ENCODE measurements around the gene FAM120A.

Gene FAM120A

DNA sequence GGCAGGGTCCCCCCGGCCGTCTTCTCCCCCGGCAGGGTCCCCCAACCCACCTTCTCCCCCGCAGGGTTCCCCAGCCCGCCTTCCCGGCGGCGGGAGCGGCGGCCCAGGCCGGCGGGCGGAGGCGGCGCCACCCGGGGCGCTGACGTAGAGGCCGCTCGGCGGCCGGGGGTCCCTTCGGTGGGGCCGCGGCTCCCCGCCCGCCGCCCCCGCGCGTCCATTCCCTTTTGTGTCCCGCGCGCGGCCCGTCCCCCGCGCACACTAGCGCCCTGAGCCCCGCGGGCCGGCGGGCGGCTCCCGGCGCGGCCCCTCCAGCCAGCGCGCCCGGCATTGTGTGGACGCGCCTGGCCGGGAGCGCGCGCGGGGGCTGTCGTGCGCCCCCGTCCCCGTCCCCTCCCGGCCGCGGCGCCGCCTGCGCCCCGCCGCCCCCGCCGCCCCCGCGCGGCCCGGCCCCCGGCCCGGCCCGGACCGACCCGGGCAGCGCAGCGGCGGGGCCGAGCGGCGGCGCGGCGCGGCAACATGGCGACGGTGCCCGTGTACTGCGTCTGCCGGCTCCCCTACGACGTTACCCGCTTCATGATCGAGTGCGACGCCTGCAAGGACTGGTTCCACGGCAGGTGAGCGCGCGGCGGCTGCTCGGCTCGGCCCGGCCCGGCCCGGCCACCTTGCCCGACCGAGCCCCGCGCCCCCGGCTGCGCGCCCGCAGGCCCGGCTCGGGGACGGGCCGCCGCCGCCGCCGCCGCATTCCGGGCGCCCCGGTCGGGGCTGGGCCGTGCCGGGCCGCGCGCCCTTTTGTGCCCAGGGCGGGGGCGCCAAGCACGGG is 125.0 kb downstream of the FAM120A start, which contains the start of gene PHF2:
TSS of gene PHF2 (plus strand) at position 327 of the 820 bp plus-strand sequence. CDS start at position 517, 190 bp downstream.
- Histone ChIP-seq H3K4me2 (ENCODE audit: insufficient read depth, low read length, poor library complexity, severe bottlenecking) (peak within 1 kb of the TSS; percentile 95), H4K91ac (ENCODE audit: low read depth, low read length, poor library complexity) (peak within 1 kb of the TSS; percentile 96), H4K8ac (ENCODE audit: low read depth, low read length) (no peak within 1 kb of the TSS), H2BK5ac (ENCODE audit: low read length) (peak within 1 kb of the TSS; percentile 62), H3K79me1 (ENCODE audit: low read depth, low read length) (peaks cover 21% of the 10 kb centered on the region), H3K9me3 (replicated peaks in 1 of 2; ENCODE audit: control insufficient read depth in 2 of 2, insufficient read depth in 1 of 2, low read depth in 1 of 2, low read length in 2 of 2) (peaks cover 0 to 7% of the 10 kb centered on the region in 2 donors), H3K14ac (ENCODE audit: low read length) (peak within 1 kb of the TSS; percentile 94), H3K18ac (ENCODE audit: low read length) (peak within 1 kb of the TSS; percentile 96), H3K23ac (ENCODE audit: low read depth, low read length, poor library complexity) (peak within 1 kb of the TSS; percentile 75), H3K36me3 (replicated peaks in 1 of 2; ENCODE audit: control insufficient read depth in 2 of 2, insufficient read depth in 2 of 2, low read length in 2 of 2) (peaks cover 0 to 2% of the 10 kb centered on the region in 2 donors), H2AK5ac (ENCODE audit: low read depth, low read length) (peak within 1 kb of the TSS; percentile 93), H3K9ac (ENCODE audit: low read depth, low read length, poor library complexity) (peak within 1 kb of the TSS; percentile 99), H3K27me3 (ENCODE audit: control insufficient read depth in 3 of 3, insufficient read depth in 3 of 3, low read depth in 1 of 3, low read length in 3 of 3) (no peaks in the 10 kb centered on the region), H3K4me3 (ENCODE audit: low read length in 2 of 2) (peak within 1 kb of the TSS; percentile 88 to 93), H2BK15ac (ENCODE audit: low read length) (peak within 1 kb of the TSS; percentile 54), H3K27ac (replicated peaks; ENCODE audit: low read length) (no peak within 1 kb of the TSS), H2BK12ac (ENCODE audit: low read length) (peak within 1 kb of the TSS; percentile 30), H2BK120ac (ENCODE audit: low read depth, low read length) (peak within 1 kb of the TSS; percentile 84), H3K4me1 (ENCODE audit: control insufficient read depth in 2 of 2, insufficient read depth in 1 of 2, low read depth in 1 of 2, low read length in 2 of 2) (peaks cover 11 to 14% of the 10 kb centered on the region in 2 donors), H3K4ac (ENCODE audit: low read length) (no peak within 1 kb of the TSS), H2AFZ (ENCODE audit: low read length) (peak within 1 kb of the TSS; percentile 94)
- no CpG with 5 or more reads among the region's 140 CpGs for WGBS, 2 donors (ENCODE audit: extremely low coverage in 2 of 2, insufficient read length in 2 of 2, insufficient replicate concordance in 1 of 2)
- DNase-seq (ENCODE audit: low spot score): no peak

DNA sequence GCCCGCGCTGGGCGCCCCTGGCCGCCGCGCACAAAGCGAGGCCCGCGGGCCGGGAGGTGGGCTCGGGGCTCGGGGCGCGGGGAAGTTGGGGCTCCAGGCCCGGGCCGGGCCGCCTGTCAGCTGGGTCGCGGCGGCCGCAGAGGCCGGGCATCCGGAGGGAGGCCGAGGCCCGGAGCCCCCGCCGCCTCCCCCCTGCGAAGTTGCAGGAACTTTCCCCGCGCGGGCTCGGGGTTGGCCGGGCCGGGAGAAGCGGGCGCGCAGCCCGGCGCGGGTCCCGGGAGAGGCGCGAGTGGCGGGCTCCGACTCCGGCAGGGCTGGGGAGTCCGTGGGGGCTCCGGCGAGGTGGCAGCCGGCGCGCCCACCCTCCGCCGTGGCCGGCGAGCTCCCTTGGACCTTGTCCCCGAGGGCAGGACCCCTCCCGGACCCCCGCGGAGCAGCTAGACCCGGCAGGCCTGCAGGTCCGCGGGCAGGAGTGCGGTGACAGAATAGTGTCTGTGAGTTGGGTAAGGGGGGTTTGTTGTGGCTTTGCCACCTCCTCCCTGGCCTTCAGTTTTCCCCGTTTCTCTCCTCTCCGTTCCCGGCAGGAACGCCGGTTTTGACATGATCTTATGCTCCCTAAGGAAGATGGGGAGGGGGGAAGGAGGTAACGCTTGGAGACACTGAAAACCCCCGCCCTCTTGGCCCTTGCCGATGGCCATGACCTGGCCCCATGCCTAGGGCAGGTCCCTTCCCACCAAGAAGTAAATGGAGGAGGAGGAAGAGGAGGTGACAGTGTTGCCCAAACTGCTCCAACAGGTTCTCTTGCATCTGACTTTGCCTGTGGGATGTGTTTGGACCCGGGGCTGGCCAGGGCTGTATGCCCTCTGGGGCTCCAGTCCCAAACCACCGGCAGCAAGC is 125.8 kb downstream of the FAM120A start:
- peak overlapping the region; percentile 88 to 93 for H3K4me3 ChIP-seq (ENCODE audit: low read length in 2 of 2)
- H3K27ac ChIP-seq (replicated peaks; ENCODE audit: low read length): no peak overlapping the region
- H2AK5ac ChIP-seq (ENCODE audit: low read depth, low read length): peak overlapping the region; percentile 61
- H3K4me2 ChIP-seq (ENCODE audit: insufficient read depth, low read length, poor library complexity, severe bottlenecking): peak overlapping the region; percentile 65
- peak overlapping the region; percentile 84 for H2AFZ ChIP-seq (ENCODE audit: low read length)
- no peak overlapping the region for H2BK12ac ChIP-seq (ENCODE audit: low read length)
- H2BK120ac ChIP-seq (ENCODE audit: low read depth, low read length): no peak overlapping the region
- H4K8ac ChIP-seq (ENCODE audit: low read depth, low read length): no peak overlapping the region
- H3K4ac ChIP-seq (ENCODE audit: low read length): no peak overlapping the region
- no peak overlapping the region for H2BK15ac ChIP-seq (ENCODE audit: low read length)
- peak overlapping the region; percentile 99 for H3K9ac ChIP-seq (ENCODE audit: low read depth, low read length, poor library complexity)
- H3K14ac ChIP-seq (ENCODE audit: low read length): peak overlapping the region; percentile 43
- peaks cover 24% of the 10 kb centered on the region for H3K79me1 ChIP-seq (ENCODE audit: low read depth, low read length)
- H2BK5ac ChIP-seq (ENCODE audit: low read length): peak overlapping the region; percentile 8
- peak; percentile 20 for DNase-seq (ENCODE audit: low spot score)
- H3K9me3 ChIP-seq (replicated peaks in 1 of 2; ENCODE audit: control insufficient read depth in 2 of 2, insufficient read depth in 1 of 2, low read depth in 1 of 2, low read length in 2 of 2): peaks cover 0 to 3% of the 10 kb centered on the region in 2 donors
- H3K23ac ChIP-seq (ENCODE audit: low read depth, low read length, poor library complexity): peak overlapping the region; percentile 10
- H3K18ac ChIP-seq (ENCODE audit: low read length): peak overlapping the region; percentile 89
- peaks cover 0 to 2% of the 10 kb centered on the region in 2 donors for H3K36me3 ChIP-seq (replicated peaks in 1 of 2; ENCODE audit: control insufficient read depth in 2 of 2, insufficient read depth in 2 of 2, low read length in 2 of 2)
- H3K4me1 ChIP-seq (ENCODE audit: control insufficient read depth in 2 of 2, insufficient read depth in 1 of 2, low read depth in 1 of 2, low read length in 2 of 2): peaks cover 11 to 14% of the 10 kb centered on the region in 2 donors
- no CpG with 5 or more reads among the region's 74 CpGs for WGBS, 2 donors (ENCODE audit: extremely low coverage in 2 of 2, insufficient read length in 2 of 2, insufficient replicate concordance in 1 of 2)
- H3K27me3 ChIP-seq (ENCODE audit: control insufficient read depth in 3 of 3, insufficient read depth in 3 of 3, low read depth in 1 of 3, low read length in 3 of 3): no peaks in the 10 kb centered on the region
- no peak overlapping the region for H4K91ac ChIP-seq (ENCODE audit: low read depth, low read length, poor library complexity)

DNA sequence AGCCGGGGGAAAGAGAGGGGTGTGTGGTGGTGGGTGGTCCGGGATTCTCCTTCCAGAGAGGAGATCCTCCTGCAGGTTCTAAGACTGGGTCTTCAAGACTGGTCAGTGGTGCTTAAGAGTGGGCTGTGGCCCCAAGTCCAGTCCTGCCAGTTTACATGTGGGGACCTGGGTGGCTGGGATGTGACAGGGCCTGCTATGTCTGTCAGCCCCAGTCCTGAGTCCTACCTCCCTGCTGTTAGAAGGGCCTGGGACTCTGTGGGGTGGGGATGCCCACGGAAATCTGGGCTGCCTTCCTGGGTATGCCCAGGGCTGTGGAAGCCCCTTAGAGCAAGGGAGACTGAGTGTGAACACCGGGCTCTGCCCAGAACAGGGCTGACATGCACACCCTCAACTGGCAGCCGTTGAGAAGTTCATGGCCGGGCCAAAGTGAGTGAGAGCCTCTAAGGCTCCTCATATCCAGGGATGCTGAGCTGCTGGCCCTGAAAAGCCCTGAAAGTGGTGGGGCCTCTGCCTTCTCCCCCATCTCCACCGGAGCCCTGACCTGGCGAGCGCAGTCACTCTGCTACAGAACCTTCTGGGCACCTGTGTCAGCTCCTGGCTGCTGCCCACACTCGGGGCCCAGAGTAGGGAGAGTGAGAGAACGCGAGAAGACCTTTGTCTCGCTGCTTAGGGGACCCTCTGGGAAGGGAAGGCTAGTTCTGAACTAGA is 126.6 kb downstream of the FAM120A start:
- peaks cover 0 to under 1% of the 10 kb centered on the region in 2 donors for H3K9me3 ChIP-seq (replicated peaks in 1 of 2; ENCODE audit: control insufficient read depth in 2 of 2, insufficient read depth in 1 of 2, low read depth in 1 of 2, low read length in 2 of 2)
- no peak overlapping the region for H3K27ac ChIP-seq (replicated peaks; ENCODE audit: low read length)
- DNase-seq (ENCODE audit: low spot score): no peak
- no CpG with 5 or more reads among the region's 13 CpGs for WGBS, 2 donors (ENCODE audit: extremely low coverage in 2 of 2, insufficient read length in 2 of 2, insufficient replicate concordance in 1 of 2)
- peak overlapping the region; percentile 42 for H3K18ac ChIP-seq (ENCODE audit: low read length)
- no peak overlapping the region for H3K23ac ChIP-seq (ENCODE audit: low read depth, low read length, poor library complexity)
- H4K8ac ChIP-seq (ENCODE audit: low read depth, low read length): no peak overlapping the region
- H3K27me3 ChIP-seq (ENCODE audit: control insufficient read depth in 3 of 3, insufficient read depth in 3 of 3, low read depth in 1 of 3, low read length in 3 of 3): no peaks in the 10 kb centered on the region
- peak overlapping the region; percentile 43 for H3K14ac ChIP-seq (ENCODE audit: low read length)
- no peak overlapping the region for H4K91ac ChIP-seq (ENCODE audit: low read depth, low read length, poor library complexity)
- H2BK120ac ChIP-seq (ENCODE audit: low read depth, low read length): no peak overlapping the region
- peaks cover 0 to 2% of the 10 kb centered on the region in 2 donors for H3K36me3 ChIP-seq (replicated peaks in 1 of 2; ENCODE audit: control insufficient read depth in 2 of 2, insufficient read depth in 2 of 2, low read length in 2 of 2)
- H2BK12ac ChIP-seq (ENCODE audit: low read length): no peak overlapping the region
- H2AFZ ChIP-seq (ENCODE audit: low read length): no peak overlapping the region
- peak overlapping the region in 1 of 2 donors; percentile 88 for H3K4me3 ChIP-seq (ENCODE audit: low read length in 2 of 2)
- H2AK5ac ChIP-seq (ENCODE audit: low read depth, low read length): peak overlapping the region; percentile 61
- no peak overlapping the region for H3K4ac ChIP-seq (ENCODE audit: low read length)
- H3K79me1 ChIP-seq (ENCODE audit: low read depth, low read length): peaks cover 24% of the 10 kb centered on the region
- H3K4me1 ChIP-seq (ENCODE audit: control insufficient read depth in 2 of 2, insufficient read depth in 1 of 2, low read depth in 1 of 2, low read length in 2 of 2): peaks cover 11 to 14% of the 10 kb centered on the region in 2 donors
- no peak overlapping the region for H2BK15ac ChIP-seq (ENCODE audit: low read length)
- peak overlapping the region; percentile 83 for H3K9ac ChIP-seq (ENCODE audit: low read depth, low read length, poor library complexity)
- no peak overlapping the region for H2BK5ac ChIP-seq (ENCODE audit: low read length)
- H3K4me2 ChIP-seq (ENCODE audit: insufficient read depth, low read length, poor library complexity, severe bottlenecking): peak overlapping the region; percentile 65

Data from neuronal stem cell (in vitro differentiated cells).